Measurements from ENCODE around the gene CST7. TPM values are rescaled to one million over a fixed set of nuclear protein-coding genes. Genes with fewer than 3 reads are reported as not detected.

The CST7 gene
- total and polyA plus RNA-seq, 2 of the 13 experiments (the other 11 are each of a cell fraction or from before 2014, with no cell fraction given), result not detected

- TF ChIP-seq ZHX2 (IDR thresholded peaks at IDR 0.05; ENCODE audit: low read depth) (no peak), ZHX2 (CRISPR knock-in tag; IDR thresholded peaks at IDR 0.05; ENCODE audit: borderline replicate concordance) (no peak), ZNF30 (CRISPR knock-in tag; IDR thresholded peaks at IDR 0.05) (no peak), ZNF501 (CRISPR knock-in tag; IDR thresholded peaks at IDR 0.05) (no peak), ATRX (CRISPR knock-in tag; IDR thresholded peaks at IDR 0.05; ENCODE audit: borderline replicate concordance) (no peak), BCL6 (CRISPR knock-in tag; IDR thresholded peaks at IDR 0.05) (no peak), HHEX (CRISPR knock-in tag; IDR thresholded peaks at IDR 0.05) (no peak), PAXIP1 (CRISPR knock-in tag; conservative IDR thresholded peaks at IDR 0.05) (no peak), ZNF792 (CRISPR knock-in tag; IDR thresholded peaks at IDR 0.05) (no peak), ZNF781 (CRISPR knock-in tag; IDR thresholded peaks at IDR 0.05; ENCODE audit: borderline replicate concordance, not compliant biosample characterization) (no peak), ZNF143 (CRISPR knock-in tag; IDR thresholded peaks at IDR 0.05) (no peak), ZNF263 (CRISPR knock-in tag; IDR thresholded peaks at IDR 0.05) (no peak)
Observed at GRCh38 chr20:24948939-24949679, at the start of gene CST7 (continued).

Measured in HepG2 (cell line).